A549 (cell line): Measurements from ENCODE around the gene ADAMTSL3.
"Not testable (repeated sequence)": the region's sequence is repeated elsewhere in the genome, so short reads cannot be mapped to it uniquely, and the experiment has no call there.

ENCODE experiments used
- BHLHE40 ChIP-seq: IDR thresholded peaks from 2 replicates; pipeline ENCODE4 v1.6.1; 2012; ENCODE audit warnings: low read depth, low read length, inconsistent platforms
- CEBPB ChIP-seq, 2 experiments: fragments of >200 bp in 1 of 2; sonication (Bioruptor Twin) in 1 of 2; formaldehyde crosslinking in 1 of 2; IDR thresholded peaks; 2 replicates each; pipeline ENCODE4 v1.6.1; 2012 to 2016
- CTCF ChIP-seq: fragments of >200 bp; sonication (Bioruptor Twin); formaldehyde crosslinking; IDR thresholded peaks from 3 replicates; pipeline ENCODE4 v1.5.1; 2016
- EP300 ChIP-seq, 2 experiments: fragments of >200 bp; sonication (Bioruptor Twin); formaldehyde crosslinking; IDR thresholded peaks; 2 replicates in 1 of 2; 3 replicates in 1 of 2; pipeline ENCODE4 v1.6.1; 2016 to 2017
- RARB ChIP-seq: fragments of 250-450 bp; sonication (Bioruptor Pico); IDR thresholded peaks from 2 replicates; pipeline ENCODE4 v1.8.0; 2021; ENCODE audit warnings: mild to moderate bottlenecking, moderate library complexity
- RCOR1 ChIP-seq: fragments of 150-350 bp; IDR thresholded peaks from 2 replicates; pipeline ENCODE4 v1.6.1; 2014; ENCODE audit warnings: antibody characterized with exemption, low read length, low read depth

GRCh38 chr15:83964967-83965366 is 311.0 kb downstream of the ADAMTSL3 start:
- not testable (repeated sequence) for TF ChIP-seq CTCF; BHLHE40; RCOR1; EP300 (IDR thresholded peaks at IDR 0.05); RARB (CRISPR knock-in tag); CEBPB (IDR thresholded peaks at IDR 0.05)
